Caki2 (cell line): Measurements from ENCODE around the gene NLN. TPM values are rescaled to one million over a fixed set of nuclear protein-coding genes. Genes with fewer than 3 reads are reported as not detected.
"Not testable (repeated sequence)": the region's sequence is repeated elsewhere in the genome, so short reads cannot be mapped to it uniquely, and the experiment has no call there.

ENCODE experiments used
- DNase-seq: peaks from one replicate; pipeline ENCODE4 v3.0.0-alpha.2; 2015; ENCODE audit warnings: low read depth
- in situ Hi-C: cut with HindIII; loops from 2 replicates; pipeline ENCODE4 v1.10.0; 2016; ENCODE audit warnings: low sequenced_read_pairs, low pct_unique_long_range_greater_than_20kb, mixed read lengths
- total RNA-seq: library from RNA; depleted of rRNA; stranded (reverse); fragments of >200 nt; shearing (Covaris generic); gene quantifications from 2 replicates; pipeline ENCODE4 v1.2.3, GENCODE V29; 2014; ENCODE audit warnings: low replicate concordance

Gene NLN
- total RNA-seq, 1 experiment from 2014 or later, result 51.3 TPM

DNA sequence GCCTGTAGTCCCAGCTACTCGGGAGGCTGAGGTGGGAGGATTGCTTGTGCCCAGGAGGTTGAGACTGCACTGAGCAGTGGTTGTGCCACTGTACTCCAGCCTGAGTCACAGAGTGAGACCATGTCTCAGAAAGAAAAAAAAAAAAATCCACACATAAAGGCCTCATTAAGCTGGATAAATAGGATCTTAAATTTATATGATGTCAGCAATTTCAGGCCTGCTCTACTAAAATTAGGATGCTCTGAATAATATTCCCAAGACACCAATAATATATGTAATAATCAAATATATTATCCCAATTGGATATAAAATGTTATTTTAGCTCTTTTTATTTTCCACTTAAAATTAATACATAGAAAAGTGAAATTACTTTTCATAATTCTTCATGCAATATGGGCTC is 43.6 kb downstream of the NLN start:
- in situ Hi-C loops, result no loop called here
- DNase-seq, result no peak

DNA sequence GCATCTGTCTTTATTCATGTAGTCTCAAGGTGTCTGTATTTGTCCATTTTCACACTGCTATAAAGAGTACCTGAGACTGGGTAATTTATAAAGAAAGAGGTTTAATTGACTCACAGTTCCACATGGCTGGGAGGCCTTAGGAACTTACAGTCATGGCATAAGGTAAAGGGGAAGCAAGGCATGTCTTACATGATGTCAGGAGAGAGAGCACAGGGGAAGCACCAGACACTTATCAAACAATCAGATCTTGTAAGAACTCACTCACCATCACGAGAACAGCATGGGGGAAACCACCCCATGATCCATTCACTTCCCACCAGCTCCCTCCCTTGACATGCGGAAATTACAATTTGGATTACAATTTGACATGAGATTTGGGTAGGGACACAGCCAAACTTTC is 44.2 kb downstream of the NLN start:
- in situ Hi-C loops, result no loop called here

GRCh38 chr5:65766781-65767180 is 44.8 kb downstream of the NLN start:
- DNase-seq, result no peak
- in situ Hi-C loops, result no loop called here

More for the DNA sequence above, 44.2 kb downstream of the NLN start:
- no peak for DNase-seq

DNA sequence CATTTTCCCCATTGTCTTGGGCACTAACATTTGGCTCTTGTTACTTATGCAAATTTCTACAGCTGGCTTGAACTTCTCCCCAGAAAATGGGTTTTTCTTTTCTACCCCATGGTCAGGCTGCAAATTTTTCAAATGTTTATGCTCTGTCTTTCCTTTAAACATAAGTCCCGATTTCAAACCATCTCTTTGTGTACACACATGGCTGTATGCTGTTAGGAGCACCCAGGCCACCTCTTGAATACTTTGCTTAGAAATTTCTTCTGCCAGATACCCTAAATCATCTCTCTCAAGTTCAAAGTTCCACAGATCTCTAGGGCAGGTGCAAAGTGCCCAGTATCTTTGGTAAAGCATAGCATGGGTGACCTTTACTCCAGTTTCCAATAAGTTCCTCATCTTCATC is 45.6 kb downstream of the NLN start:
- in situ Hi-C loops, result no loop called here
- DNase-seq, result no peak

- no peak for DNase-seq
- in situ Hi-C loops, result no loop called here
These were observed 46.8 kb downstream of the NLN start for GRCh38 chr5:65768723-65769346.

GRCh38 chr5:65769539-65769938 is 47.5 kb downstream of the NLN start:
- peak; percentile 15 for DNase-seq
- in situ Hi-C loops, result no loop called here

DNA sequence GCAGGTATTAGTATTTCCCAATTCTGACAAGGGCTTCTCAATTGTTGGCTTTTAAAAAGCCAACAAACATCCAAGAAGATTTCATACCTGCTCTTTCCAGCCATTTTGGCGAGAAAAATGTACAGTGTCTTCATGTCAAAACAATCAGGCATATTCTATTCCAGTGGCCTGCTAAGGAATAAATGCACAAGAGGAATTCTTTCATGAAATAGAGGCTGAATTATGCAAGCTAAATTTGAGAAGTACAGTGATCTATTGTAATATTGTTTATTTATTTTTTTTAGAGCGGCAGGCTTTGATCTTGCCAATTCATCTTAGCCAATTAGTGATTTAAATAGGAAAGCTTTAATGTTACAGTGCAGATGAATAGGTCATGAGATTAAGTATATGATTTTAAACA is 49.3 kb downstream of the NLN start:
- in situ Hi-C loops, result no loop called here
- no peak for DNase-seq

DNA sequence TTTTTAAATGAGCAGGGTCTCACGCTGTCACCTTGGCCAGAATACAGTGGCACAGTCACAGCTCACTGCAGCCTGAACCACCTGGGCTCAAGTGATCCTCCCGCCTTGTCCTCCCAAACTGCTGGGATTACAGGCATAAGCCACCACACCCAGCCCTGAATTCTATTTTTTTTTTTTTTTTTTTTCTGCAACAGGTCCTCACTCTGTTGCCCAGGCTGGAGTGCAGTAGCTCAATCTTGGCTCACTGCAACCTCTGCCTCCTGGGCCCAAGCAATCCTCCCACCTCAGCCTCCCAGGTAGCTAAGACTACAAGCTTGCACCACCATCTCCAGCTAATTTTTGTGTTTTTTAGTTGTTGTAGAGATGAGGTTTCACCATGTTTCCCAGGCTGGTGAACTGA is 51.0 kb downstream of the NLN start:
- DNase-seq, in situ Hi-C loops: not testable (repeated sequence)

GRCh38 chr5:65774346-65774745 is 52.3 kb downstream of the NLN start:
- peak; percentile 3 for DNase-seq
- in situ Hi-C loops, result no loop called here

- in situ Hi-C loops, result no loop called here
- no peak for DNase-seq
These were observed 53.5 kb downstream of the NLN start for GRCh38 chr5:65775476-65775875.

DNA sequence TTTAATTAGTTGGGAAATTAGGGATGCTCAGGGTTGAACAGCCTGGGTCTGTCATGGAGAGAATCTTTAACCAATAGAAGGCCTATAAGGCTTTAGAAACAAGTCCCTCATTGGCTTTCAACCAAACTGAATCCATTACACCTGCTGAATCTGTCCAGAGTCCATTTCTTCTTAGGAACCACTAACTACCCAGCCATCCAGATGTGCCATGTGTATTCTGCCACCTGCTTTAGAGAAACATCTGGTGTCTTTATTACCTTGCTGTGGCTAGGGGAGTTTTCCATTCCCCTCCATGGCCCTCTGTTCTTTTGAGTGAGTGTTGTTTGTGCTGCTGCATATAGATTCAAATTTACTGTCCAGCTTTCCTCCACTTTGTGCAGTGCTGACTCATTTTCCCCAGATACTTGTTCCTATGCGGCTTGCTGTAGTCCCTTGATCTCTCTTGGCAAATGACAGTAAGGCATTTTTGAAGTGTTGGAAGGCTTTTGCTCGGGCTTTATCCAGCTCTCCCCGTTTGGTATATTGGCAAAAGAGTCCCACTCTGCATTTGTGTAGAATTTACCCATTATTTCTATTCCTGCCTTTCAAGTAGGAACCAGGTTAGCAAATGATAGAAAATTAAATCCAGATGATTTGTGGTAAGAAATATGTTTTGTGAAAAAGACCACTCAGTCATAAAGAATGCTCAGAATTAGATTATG is 54.6 kb downstream of the NLN start:
- in situ Hi-C loops, result no loop called here
- DNase-seq, result no peak

DNA sequence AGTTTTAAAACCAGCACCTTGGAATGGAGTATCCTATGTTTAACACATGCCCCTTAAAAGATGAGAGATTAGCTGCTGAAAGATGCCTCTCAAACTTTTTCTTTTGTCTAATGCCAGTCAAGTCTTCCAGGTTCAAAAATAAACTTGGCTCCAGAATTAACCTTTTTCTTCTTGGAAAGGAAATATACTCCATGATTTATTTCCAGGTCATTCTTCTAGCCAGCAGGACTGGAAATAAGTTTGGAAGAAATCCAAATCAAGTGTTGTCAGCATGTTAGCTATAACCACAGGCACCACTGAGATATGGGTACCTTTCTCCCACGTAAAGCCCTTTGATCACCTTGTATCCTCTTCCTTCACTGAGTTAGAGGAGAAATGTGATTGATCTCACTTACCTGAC is 56.1 kb downstream of the NLN start:
- in situ Hi-C loops, result no loop called here
- no peak for DNase-seq

GRCh38 chr5:65779643-65780042 is 57.6 kb downstream of the NLN start:
- no peak for DNase-seq
- in situ Hi-C loops, result no loop called here

GRCh38 chr5:65788296-65788695 is 66.3 kb downstream of the NLN start:
- in situ Hi-C loops, DNase-seq: not testable (repeated sequence)

DNA sequence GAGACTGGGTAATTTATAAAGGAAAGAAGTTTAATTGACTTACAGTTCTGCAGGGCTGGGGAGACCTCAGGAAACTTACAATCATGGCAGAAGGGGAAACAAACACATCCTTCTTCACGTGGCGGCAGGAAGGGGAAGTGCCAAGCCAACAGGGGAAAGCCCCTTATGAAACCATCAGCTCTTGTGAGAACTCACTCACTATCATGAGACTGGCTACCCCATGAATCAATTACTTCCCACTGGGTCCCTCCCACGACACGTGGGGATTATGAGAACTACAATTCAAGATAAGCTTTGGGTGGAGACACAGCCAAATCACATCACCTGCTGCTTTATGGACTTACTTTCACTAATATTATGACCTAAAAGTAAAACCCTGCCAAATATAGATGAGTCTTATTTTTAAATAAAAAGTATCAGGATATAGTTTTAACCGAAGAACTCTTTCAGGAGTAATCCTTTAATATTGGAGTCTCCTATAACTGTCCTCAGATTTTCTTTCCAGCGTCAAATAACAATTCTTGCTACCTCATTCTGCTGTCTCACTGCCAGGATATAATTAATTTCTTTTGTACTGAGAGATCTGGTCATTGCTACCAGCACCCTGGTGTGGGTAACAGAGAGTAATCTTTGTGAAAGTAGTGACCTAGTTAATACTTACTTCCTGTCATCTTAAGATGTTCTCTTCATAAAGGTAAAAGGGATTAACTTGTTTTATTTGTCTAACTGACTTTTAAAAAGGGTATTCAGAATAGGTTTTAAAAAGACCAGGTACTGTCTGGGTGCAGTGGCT is 68.6 kb downstream of the NLN start:
- no peak for DNase-seq
- in situ Hi-C loops, result no loop called here

DNA sequence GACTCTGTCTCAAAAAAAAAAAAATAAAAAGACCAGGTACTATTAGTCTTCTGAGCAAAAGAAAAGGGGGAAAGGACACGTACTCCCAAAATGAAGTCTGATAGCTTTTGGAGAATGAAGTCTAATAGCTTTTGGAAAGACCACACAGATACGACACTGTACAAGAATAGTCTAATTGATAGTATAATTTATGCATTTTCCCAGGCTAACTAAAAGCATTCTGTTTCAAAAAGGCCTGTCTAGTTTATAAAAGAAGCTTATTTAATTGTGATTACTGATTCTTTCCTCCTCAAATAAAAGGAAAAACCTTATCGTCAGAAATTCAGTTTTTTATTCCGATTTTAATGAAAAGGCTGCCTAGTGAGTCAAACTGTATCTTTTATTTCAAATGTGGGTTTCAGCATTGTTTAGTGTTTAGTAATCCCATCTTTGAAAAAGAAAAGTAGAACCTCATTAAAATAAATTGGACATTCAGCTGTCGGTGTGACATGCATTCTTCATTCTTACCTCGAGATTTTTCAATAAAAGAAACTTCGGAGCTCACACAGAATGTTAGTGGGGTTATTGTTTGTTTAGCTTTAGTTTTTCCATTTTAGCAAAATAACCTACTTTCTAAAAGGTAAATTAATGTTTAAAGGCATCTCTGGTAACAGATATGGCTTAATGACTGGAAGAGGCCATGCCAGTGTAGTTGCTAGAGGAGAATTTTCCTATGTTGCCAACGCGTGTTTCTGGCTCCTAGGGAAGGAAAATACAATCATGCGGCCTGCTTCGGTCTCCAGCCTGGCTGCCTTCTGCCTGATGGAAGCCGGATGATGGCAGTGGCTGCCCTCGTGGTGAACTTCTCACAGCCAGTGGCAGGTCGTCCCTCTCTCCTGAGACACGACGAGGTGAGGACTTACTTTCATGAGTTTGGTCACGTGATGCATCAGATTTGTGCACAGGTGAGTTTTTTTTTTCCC is 70.0 kb downstream of the NLN start:
- DNase-seq, result no peak
- in situ Hi-C loops, result no loop called here

- in situ Hi-C loops, result no loop called here
- no peak for DNase-seq
These were observed 74.3 kb downstream of the NLN start for GRCh38 chr5:65796269-65796668.

GRCh38 chr5:65796751-65797316 is 74.8 kb downstream of the NLN start:
- in situ Hi-C loops, result no loop called here
- DNase-seq, result no peak
